ENCODE results near the gene SLC25A1.

The SLC25A1 gene

GRCh38 chr22:19172213-19173046 is 6.1 kb downstream of the SLC25A1 start:
- no peak for ATAC-seq
- TF ChIP-seq ZFP30 (CRISPR knock-in tag; IDR thresholded peaks at IDR 0.05) (no peak), CSDC2 (CRISPR knock-in tag; IDR thresholded peaks at IDR 0.05) (no peak), ESRRG (CRISPR knock-in tag; IDR thresholded peaks at IDR 0.05) (no peak), PPARA (CRISPR knock-in tag; IDR thresholded peaks at IDR 0.05; ENCODE audit: borderline replicate concordance) (no peak), POU6F1 (CRISPR knock-in tag; IDR thresholded peaks at IDR 0.05; ENCODE audit: borderline replicate concordance, low read depth) (no peak), CREB5 (CRISPR knock-in tag; IDR thresholded peaks at IDR 0.05; ENCODE audit: low read depth) (no peak), TOX (CRISPR knock-in tag; IDR thresholded peaks at IDR 0.05; ENCODE audit: borderline replicate concordance) (no peak), PATZ1 (CRISPR knock-in tag; IDR thresholded peaks at IDR 0.05; ENCODE audit: borderline replicate concordance) (no peak), TCF4 (CRISPR knock-in tag; IDR thresholded peaks at IDR 0.05; ENCODE audit: borderline replicate concordance) (no peak), ZNF8 (CRISPR knock-in tag; IDR thresholded peaks at IDR 0.05) (no peak), RARB (CRISPR knock-in tag; IDR thresholded peaks at IDR 0.05) (no peak), OSR1 (CRISPR knock-in tag; IDR thresholded peaks at IDR 0.05) (no peak), ZFP3 (CRISPR knock-in tag; IDR thresholded peaks at IDR 0.05) (no peak), ZNF70 (CRISPR knock-in tag; IDR thresholded peaks at IDR 0.05) (no peak)

- no peak for TF ChIP-seq CSDC2 (CRISPR knock-in tag; IDR thresholded peaks at IDR 0.05)
- no peak for TF ChIP-seq POU6F1 (CRISPR knock-in tag; IDR thresholded peaks at IDR 0.05; ENCODE audit: borderline replicate concordance, low read depth)
- ATAC-seq = no peak
Observed at GRCh38 chr22:19169947-19170318, 8.6 kb downstream of the SLC25A1 start.

- TF ChIP-seq ZFP3 (CRISPR knock-in tag; IDR thresholded peaks at IDR 0.05) (no peak), SNAI2 (CRISPR knock-in tag; IDR thresholded peaks at IDR 0.05) (no peak), ZNF8 (CRISPR knock-in tag; IDR thresholded peaks at IDR 0.05) (no peak), TSHZ2 (CRISPR knock-in tag; IDR thresholded peaks at IDR 0.05) (no peak), ZNF70 (CRISPR knock-in tag; IDR thresholded peaks at IDR 0.05) (no peak), POU6F1 (CRISPR knock-in tag; IDR thresholded peaks at IDR 0.05; ENCODE audit: borderline replicate concordance, low read depth) (no peak), ZNF565 (CRISPR knock-in tag; conservative IDR thresholded peaks at IDR 0.05; ENCODE audit: low read depth) (no peak), TOX (CRISPR knock-in tag; IDR thresholded peaks at IDR 0.05; ENCODE audit: borderline replicate concordance) (no peak), RARB (CRISPR knock-in tag; IDR thresholded peaks at IDR 0.05) (no peak), CREB5 (CRISPR knock-in tag; IDR thresholded peaks at IDR 0.05; ENCODE audit: low read depth) (no peak), TCF4 (CRISPR knock-in tag; IDR thresholded peaks at IDR 0.05; ENCODE audit: borderline replicate concordance) (no peak), PATZ1 (CRISPR knock-in tag; IDR thresholded peaks at IDR 0.05; ENCODE audit: borderline replicate concordance) (no peak), ZC3H10 (CRISPR knock-in tag; IDR thresholded peaks at IDR 0.05) (no peak), PPARA (CRISPR knock-in tag; IDR thresholded peaks at IDR 0.05; ENCODE audit: borderline replicate concordance) (no peak)
- ATAC-seq = no peak
Observed at GRCh38 chr22:19169002-19169946, 9.3 kb downstream of the SLC25A1 start.
